NCI-H82 treated with DMSO at 0.1 percent for 48 hours (cell line): Measurements from ENCODE around the gene SRGAP3.

Source experiments
- DNase-seq: peaks from one replicate; lab custom pipeline; 2025; ENCODE audit not compliant: unreplicated experiment; lab: John Stamatoyannopoulos, UW

Gene SRGAP3

GRCh38 chr3:8975081-8976020 is 274.1 kb downstream of the SRGAP3 start:
- DNase-seq = no peak

- no peak for DNase-seq
Measured at GRCh38 chr3:8974458-8974857, 275.0 kb downstream of the SRGAP3 start.

GRCh38 chr3:8972639-8973038 is 276.8 kb downstream of the SRGAP3 start:
- peak; percentile 74 for DNase-seq

- peak; percentile 5 for DNase-seq
Measured at GRCh38 chr3:8970971-8971589, 278.4 kb downstream of the SRGAP3 start.

- DNase-seq = no peak
Measured at GRCh38 chr3:8969241-8969640, 280.2 kb downstream of the SRGAP3 start.

DNA sequence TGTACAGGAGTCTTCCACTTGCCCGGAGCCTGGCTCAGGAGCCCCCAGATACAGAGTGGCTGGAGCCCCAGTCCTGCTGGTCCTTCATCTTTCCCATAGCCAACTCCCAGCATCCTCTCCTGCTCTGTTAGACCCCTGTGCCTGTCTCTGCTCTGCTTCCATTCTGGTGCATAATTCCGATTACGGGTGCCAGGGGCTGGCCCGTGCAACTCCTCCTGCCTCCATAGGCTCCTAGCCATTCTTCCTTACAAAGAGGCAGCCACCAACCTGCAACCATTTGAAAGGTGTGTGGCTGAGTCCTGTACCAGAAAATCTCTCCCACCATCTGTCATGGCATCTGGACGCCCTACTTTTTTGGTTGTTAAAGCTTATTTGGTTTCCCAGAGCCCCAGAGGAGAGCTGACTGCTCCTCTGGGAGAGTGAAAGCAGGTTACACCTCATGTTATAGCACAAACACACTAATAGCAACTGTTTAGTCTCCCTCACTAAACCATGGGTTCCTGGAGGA is 281.0 kb downstream of the SRGAP3 start:
- DNase-seq = no peak

GRCh38 chr3:8967553-8967952 is 281.9 kb downstream of the SRGAP3 start:
- no peak for DNase-seq

DNA sequence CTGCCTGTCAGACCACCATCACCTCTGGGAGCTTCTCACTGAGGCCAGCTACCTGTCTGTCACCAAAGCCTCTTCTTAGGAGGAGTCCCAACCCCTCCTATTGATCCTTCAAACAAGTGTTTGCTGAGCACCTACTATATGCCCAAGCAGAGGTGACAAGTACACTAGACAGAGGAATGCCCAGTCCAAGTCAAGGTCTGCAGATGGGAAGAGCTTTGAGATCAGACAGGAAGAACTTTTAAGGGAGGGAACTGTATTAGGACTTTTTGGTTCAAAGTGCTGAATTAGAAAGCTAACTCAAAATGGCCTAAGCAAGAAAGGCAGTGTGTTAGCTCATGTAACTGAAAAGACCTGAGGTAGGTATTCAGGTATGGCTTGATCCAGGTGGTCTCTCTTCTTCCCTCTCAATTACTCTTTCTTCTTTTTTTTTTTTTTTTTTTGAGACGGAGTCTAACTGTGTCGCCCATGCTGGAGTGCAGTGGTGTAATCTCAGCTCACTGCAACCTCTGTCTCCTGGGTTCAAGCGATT is 282.6 kb downstream of the SRGAP3 start:
- no peak for DNase-seq

GRCh38 chr3:8966150-8966819 is 283.2 kb downstream of the SRGAP3 start:
- DNase-seq = no peak

DNA sequence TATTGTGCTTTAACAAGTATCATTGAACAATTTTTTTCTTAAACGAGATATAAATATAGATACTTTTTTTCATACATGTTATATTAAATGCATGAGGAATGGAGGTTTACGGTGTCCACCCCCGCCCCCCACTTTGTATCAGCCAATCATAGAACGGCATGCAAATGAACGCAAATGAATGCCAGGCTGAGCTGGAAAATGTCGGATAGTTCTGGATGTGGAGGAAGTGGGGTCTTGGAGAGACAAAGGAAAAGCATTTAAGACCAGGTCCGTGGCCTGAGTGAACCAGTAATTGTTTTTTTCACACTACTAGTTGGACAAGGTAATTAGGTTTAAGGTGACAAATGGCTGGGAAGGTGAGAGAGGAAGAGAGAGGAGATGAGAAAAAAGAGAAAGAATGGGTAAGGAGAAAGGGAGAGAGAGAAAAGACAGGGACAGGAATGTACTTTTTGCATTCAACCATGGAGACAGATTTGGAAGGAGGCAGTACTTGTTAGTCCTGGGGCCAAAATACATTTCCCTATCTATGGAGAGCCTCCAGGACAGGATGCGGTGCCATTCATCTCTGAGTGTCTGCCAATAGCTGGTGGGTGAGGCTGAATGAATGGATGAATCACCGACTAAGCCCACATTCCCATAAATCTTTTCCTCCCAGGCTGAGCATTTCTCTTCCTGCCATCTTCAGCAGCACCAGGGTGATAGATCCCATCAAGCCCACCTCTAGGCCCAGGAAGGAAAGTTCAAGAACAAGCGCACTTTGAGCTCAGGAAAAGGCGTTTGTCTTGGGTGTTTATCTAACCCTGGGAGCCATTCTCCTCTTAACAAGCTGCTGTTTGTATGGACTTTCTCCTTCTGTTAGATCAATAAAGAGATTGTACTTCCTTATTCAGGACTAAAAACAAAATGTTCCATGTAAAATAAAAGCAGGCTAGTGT is 284.7 kb downstream of the SRGAP3 start:
- DNase-seq = no peak

- peak; percentile 81 for DNase-seq
Measured at GRCh38 chr3:8963137-8963853, 286.2 kb downstream of the SRGAP3 start, which contains the start of gene RAD18. Gene RAD18 (minus strand): TSS chr3:8963472. CDS start chr3:8963385, 87 bp downstream.

DNA sequence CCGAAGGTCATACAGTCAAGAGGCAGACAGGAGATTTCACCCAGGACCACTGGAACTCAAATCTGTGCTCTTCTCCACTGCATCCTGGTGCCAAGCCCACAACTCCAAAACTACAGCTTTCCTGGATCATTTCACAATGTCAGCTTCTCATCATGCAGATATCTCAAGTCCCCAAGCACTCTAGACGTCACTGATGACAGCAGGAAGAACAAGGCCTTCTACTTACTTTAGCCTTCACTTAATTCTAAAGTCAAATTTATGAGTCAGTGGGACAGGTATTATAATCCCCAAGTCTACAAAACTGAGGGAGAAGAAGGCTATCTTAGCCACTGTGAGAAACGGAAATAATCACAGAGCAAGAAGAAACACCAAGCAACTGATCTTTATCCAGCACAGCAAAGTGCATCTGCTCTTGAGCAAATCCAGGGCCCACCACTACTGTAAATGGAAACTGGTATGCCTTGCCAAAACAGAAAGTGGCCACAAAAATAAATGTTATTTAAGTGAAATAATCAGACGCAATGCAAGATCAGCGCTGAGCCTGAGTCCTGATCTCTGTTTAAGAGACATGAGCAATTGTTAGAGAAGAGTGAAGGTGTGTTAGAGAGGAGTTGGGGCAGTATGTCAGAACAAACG is 287.1 kb downstream of the SRGAP3 start:
- no peak for DNase-seq

GRCh38 chr3:8959668-8960067 is 289.8 kb downstream of the SRGAP3 start:
- DNase-seq = no peak

DNA sequence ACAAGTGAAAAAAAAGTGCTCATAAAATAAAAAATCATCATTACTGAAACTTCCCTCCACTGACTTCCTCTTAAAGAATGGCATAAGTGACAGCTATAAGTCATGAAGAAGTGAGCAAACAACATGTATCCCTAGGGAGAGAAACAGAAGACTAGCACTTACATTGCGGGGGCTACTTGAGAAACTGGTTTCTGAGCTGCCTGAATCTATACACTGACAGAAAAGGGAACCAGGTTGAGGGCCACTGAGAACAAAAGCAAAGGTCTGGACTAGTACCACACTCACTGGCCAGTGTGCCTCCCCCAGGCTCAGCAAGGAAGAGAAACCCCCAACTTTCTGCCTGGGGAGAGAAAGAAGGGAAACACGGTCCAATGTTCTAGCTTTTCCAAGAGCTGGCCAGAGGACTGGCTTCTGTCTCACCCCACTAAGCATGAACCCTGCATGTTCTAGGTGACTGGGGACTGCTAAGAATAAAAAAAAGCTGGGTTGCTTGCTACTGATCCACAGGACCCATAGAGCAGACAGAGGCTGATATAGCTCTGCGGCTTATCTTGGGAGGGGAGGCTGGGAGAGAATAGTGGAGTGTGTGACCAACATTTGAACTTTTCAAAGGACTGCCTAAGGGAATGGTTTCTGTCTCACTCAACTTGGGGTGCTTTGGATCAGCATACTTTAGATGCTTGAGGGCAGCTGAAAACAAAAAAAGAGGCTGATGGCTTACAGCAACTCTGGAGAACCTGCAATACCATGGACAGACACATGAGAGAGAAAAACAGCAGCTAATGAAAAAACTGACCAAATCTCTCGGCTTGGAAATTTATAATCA is 294.3 kb downstream of the SRGAP3 start:
- DNase-seq = no peak

- DNase-seq = no peak
Measured at GRCh38 chr3:8953313-8953712, 296.1 kb downstream of the SRGAP3 start.

DNA sequence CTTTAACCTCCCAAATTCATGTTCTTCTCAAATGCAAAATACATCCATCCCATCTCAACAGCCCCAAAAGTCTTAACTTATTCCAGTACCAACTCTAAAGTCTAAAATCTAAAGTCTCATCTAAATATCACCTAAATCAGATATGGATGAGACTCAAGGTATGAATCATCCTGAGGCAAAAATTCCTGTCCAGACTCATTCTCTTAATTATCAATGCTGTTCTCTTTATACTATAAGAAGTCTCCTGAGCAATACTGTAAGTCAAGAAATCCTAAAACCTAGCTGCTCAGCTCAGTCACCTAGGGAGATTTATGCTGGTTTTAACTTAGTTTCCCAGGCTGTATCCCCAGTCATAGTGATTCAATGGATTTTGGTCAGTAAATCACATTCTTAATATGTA is 297.3 kb downstream of the SRGAP3 start:
- DNase-seq = no peak

DNA sequence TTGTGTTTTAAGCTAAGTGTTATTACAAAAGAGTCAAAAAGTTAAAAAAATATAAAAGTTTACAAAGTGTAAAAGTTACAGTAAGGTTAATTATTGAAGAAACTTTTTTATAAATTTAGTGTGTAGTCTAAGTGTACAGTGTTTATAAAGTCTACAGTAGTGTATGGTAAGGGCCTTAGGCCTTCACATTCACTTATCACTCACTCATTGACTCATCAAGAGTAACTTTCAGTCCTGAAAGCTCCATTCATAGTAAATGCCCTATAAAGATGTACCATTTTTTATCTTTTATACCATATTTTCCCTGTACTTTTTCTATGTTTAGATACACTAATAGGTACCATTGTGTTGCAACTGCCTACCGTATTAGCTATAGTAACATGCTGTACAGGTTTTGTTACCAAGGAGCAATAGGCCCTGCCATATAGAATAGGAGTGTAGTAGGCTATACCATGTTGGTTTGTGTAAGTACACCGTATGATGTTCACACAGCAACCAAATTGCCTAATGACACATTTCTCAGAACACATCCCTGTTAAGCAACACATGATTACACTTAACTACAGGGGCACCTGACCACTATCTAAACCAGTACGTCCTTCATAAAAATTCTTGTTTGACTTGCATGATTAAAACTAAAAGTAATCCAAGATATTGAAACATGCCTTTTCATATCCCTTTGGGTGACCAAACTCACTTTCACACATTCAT is 303.4 kb downstream of the SRGAP3 start:
- DNase-seq = no peak
